Measurements from ENCODE around the gene FAM234A.
"Not testable (repeated sequence)": the region's sequence is repeated elsewhere in the genome, so short reads cannot be mapped to it uniquely, and the experiment has no call there.

FAM234A gene

DNA sequence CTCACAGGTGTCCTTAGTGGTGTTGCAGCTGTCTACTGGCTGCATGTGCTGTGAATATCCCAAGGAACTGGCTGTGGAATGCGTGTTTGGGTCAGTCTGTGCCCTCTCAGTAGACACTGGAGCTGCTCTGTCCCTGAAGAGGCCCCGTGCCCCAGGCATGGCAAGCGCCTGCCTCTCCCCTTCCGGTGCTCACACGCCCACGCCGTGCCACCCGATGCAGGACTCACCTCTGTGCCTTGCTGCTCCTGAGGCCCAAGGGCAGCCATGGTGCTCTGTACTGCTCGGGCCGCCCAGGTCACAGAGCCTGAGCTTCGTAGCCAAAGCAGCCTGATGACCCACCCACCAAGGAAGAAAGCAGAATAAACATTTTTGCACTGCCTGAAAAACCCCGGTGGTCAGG is 31.1 kb downstream of the FAM234A start:
- DNase-seq (ENCODE audit: low spot score): no peak

DNA sequence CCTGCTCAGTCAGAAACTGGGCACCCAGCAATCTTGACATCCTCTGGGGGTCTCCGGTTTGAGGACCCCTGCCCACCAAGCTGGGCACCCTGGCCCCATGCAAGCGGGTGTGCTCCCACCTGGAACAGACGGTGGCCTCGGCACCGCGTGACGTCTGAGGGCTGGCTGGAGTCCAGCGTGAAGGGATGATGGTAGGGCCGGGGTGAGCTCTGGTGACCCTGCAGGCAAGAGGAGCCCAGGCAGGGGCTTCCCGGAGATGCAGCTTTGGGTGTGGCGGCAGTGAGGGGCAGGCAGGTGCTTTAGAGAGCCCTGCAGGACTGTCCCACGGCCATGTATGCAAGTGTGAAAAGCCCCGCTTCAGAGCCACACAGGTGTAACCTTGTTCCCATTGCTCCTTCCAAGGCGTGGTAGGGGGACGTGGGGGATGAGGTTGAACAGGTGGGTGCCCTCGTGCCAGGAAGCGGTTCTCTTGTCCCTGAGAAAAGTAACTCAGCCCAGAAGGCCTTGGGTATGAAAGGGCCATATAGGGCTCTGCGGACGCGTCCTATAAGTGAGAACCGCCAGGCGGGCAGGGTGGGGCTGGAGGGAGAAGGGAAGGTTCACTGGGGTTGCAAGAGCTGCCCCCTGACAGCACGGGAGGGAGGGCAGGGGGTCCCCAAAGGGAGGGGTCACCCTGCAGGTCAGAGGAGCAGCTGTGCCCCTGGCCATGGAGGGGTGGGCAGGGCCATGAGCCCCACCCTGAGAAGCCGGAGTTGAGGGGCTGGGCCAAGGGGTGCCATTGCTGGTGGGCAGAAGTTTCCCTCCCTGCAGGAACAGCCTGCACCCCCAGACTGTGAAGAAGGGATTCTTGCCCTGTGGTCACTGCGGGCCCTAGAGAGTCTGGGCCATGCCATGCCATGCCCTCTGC is 31.9 kb downstream of the FAM234A start:
- no peak for DNase-seq (ENCODE audit: low spot score)

DNA sequence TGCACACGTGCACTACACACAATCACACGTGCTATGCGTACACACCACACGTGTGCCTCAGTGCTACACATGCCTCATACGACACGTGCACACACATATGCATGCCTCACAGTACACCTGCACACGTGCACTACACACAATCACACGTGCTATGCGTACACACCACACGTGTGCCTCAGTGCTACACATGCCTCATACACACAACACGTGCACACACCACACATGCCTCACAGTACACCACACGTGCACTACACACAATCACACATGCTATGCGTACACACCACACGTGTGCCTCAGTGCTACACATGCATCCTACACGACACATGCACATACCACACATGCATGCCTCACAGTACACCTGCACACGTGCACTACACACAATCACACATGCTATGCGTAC is 32.9 kb downstream of the FAM234A start:
- not testable (repeated sequence) for DNase-seq (ENCODE audit: low spot score)

DNA sequence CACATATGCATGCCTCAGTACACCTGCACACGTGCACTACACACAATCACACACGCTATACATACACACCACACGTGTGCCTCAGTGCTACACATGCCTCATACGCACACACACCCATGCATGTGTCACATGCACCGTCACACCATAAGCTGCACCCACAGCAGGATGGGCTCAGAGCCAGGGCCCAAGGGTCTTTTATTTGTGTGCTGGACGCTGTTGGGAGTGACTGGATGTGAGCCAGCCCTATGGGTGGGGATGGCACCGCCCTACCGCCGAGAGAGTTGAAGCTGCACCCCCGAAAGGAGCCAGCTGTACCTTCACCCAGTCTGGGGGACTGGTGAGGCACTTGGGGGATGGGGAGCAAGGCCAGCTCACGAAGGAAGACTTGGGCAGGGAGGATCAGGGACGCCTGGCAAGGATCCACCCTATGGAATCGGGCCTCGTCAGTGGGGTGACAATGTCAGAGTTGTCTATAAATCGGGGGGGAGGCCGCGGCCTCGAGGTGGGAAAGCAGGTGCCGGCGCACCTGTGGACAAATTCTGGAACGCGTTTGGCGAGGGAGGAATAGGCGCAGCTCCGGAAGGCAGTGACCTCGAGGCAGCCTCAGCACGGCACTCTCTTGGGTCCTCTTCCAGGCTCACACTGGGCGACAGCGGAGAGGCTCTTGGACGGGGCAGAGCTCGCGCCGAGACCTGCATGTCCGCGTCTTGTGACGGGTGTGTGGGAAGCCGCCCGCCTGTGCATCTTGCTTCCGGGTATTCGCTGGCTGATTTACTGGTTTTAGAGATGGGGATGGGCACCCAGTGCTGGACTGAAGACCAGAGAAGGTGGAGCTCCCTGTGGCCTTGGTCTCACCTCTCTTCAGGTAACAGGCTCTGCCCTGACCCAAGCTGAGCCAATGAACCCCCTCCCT is 33.8 kb downstream of the FAM234A start:
- DNase-seq (ENCODE audit: low spot score): no peak

DNA sequence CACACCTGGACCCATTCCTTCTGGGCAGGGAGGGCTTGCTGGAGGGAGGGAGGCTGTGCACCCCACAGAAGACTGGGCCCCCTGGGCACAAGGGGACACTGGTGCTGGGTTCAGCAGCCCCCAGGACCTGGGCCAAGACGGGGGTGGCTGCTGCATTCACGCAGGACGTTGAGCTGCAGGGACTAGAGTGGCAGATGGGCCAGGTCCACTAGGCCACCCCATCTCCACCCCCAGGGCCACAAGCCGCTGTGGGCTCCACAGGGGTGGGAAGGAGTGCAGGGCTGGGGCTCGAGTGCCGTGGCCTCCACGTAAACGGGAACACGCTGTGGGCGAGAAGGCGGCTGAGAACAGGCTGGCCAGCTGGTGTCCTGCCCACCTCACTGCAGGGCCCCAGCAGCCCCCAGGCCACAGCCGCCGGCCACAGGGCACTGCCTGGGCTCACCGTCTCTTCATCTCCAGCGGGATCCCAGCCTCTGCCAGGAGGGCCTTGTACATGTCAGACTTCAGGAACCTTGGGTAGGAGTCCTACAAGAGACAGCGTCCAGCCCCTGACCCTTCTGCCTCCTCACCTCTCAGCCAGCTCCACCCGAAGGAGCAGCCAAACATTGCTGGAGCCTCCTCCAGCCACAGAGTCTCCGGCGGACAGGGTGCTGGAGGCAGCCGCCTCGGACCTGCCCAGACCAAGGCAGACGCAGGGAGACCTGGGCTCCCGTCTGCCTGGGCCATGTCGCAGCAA is 34.6 kb downstream of the FAM234A start:
- DNase-seq (ENCODE audit: low spot score): no peak

DNA sequence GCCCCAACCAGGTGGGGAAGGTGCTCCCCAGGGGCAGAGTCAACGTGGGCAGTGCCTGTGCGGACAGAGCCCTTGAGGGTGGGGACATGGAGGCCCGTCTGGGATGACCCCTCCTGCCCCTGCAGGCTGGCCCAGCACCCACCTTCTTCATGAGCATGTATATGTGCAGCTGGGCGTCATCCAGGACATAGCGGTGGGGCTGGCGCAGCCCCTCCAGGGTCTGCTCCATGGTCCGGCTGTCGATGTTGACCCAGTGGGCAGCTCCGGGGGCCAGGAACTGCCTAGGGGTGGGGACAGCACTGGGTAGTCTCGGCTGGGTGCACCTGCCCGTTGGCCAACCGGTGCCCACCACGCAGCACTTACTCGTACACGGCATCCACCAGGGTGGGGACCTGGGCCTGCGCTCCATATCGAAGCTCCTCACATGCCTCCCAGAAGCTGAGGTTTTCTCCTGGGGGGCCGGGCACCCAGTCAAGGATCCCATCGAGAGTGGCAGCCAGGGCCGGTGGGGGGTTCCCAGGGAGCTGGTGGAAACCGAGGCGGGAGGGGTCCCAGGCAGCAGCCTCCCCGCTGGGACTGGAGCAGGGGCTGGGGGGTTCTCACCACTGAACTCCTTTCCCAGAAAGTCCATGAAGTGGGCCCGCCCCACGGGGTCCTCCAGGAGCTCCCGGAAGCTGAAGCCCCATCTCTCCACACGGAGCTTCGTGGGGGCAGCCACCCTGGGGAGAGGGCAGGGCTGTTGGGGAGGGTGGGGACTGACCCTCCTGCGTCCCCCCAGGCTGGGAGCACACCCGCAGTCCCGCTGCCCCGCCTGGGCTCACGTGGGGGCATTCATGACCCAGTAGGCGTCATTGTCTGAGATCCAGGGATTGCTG is 36.0 kb downstream of the FAM234A start:
- no peak for DNase-seq (ENCODE audit: low spot score)

DNA sequence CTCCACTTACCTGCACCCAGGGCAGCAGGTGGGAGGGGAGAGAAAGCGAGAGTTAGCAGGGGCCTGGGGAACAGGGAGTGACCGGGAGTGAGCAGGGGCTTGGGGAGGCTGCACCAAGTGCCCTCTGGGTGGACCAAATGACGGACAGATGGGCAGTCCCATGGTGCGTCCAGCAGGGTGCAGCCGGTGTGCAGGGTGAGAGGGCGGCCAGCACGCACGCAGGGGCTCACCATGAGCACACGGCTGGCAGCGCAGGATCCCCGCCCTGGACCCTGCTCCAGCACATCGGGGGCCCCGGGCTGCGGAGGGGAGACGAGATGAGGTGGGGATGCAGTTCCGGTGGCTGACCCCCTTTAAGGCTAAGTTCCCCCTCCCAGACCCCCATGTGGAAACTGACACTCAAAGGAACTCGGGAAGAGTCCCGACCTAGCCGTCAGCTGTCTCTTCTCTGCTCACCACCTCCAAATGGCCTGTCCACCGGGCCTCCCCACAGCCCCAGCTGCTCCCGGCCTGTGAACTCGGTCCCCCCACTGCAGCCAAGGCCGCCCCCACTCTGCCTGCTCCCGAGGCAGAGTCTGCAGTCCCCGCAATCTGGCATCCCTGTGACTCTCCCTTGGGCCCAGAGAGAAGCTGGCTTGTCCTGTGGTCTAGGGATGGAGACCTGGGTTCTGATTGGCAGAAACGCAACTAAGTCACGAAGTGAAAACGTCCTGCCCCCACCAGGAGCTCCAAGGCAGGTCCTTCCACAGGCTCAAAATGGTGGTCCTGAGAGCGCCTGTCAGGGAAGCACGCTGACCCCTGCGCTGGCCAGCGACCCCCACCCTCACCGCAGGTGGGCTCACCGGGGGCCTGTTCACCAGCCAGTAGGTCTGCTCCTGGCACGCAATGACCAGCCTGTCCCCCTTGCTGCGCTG is 38.3 kb downstream of the FAM234A start:
- no peak for DNase-seq (ENCODE audit: low spot score)

DNA sequence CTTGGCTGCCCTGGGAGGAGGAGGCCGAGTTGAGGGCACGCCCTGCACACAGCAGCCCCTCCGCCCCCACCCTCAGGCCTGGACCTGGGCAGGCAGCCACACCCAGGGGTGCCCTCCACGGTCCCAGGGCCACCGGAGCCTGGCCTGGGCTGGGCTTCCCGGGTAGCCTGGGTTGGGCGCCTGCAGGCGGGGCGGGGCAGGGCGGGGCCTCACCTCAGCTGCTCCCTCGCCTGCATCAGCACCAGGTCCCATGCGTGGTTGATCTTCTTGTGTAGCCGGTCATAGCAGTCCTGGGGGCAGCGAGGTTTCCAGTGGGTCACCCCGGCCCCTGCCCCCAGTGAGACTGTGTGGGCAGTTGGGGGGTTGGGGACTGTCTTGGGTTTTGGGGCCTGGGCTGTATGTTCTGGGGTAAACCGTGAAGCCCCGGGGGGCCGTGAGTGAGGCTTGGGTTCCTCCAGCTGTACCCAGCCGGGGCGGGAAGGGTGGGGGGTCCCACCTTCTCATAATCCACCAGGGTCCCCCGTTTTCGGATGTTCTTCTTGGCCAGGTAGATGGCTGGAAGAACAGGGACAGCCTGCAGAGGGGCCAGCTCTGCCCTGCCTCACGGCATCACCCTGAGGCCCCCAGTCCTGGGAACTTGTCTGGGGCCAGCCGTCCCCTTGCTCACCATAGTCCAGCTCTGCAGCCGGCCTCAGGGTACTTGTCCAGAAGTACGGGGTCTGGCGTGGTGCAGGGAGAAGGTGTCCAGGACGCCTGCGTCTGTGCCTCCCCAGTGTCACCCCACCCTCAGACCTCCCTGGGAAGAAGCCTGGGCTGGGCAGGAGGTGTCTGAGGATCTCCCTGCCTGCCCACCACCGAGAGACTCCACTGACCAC is 39.2 kb downstream of the FAM234A start:
- no peak for DNase-seq (ENCODE audit: low spot score)

DNA sequence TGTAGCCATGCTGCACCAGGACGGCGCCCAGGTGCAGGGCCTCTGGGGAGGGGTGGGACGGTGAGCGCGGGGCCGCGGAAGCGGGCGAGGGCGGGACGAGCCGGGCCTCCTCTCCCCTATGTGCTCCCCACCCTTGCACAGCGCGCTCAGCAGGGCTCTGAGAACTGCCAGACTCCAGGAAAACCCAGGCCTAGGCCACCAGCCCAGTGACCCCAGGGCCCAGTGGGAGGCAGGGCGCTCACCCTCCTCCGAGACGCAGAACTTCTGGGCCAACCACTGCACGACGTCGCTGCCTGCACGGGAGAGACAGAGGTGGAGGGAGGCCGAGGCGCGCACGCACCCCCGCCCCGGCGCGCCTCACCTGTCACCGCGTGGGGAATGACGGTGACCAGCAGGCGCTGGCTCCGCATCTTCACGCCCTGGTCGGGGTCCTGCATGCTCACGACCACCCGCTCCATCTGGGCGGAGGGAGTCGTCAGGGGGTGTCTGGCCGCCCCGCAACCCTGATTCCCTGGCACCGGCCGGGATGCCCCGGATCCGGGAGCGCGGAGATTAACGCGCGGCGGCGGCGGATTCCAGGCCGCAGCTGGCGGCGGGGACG is 40.5 kb downstream of the FAM234A start:
- DNase-seq (ENCODE audit: low spot score): no peak

DNA sequence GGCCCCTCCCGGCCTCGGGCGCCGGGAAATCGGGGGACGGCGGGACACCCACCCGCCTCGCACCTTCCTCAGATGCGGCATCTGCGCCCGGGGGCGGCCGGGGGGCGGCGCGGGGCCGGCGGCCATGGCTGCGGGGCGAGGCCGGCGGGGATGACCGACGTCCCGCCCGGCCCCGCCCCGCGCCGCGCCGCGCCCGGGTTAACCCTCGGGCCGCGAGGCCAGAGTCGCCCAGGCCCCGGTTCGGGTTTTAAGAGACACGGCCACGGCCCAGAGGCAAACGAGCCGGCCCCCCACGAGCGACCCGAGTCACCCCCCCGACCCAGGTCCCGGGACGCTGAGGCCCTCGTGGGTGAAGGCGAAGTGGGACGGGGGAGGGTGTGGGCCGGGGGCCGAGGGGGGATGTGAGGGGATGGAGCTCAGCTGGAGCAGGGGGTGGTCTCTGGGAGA is 41.2 kb downstream of the FAM234A start, which contains the start of gene RGS11:
Gene RGS11, minus strand, starts transcription at position 159 of the 447 bp plus-strand sequence. Its CDS starts 33 bp downstream, at position 126.
- no peak for DNase-seq (ENCODE audit: low spot score)

DNA sequence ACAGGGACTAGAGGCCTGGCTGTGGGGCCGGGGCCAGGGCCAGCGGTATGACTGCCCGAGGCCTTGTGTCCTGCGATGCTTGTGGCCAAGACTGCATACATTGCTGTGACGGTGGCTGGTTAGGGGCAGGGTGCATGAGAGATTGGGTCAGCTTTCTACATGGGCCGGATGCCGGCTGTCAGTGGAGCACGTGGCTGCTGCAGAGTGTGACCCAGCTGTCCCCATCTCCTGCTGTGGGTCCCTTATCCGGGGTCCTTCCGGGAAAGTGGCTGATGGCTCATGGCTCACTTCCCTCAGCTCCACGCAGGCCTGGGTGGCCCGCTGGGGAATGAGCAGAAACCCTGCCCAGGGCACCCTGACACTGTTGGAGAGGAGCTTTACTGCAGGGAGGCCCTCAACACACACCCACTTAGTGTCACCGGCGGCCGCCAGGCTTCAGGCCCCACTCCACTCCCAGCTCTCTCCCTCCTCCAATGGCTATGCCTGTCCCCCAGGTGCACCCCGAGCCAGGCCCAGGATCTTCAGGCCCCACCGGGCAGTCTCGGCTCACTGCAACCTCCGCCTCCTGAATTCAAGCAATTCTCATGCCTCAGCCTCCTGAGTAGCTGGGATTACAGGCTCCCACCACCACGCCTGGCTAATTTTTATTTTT is 41.9 kb downstream of the FAM234A start:
- DNase-seq (ENCODE audit: low spot score): no peak

DNA sequence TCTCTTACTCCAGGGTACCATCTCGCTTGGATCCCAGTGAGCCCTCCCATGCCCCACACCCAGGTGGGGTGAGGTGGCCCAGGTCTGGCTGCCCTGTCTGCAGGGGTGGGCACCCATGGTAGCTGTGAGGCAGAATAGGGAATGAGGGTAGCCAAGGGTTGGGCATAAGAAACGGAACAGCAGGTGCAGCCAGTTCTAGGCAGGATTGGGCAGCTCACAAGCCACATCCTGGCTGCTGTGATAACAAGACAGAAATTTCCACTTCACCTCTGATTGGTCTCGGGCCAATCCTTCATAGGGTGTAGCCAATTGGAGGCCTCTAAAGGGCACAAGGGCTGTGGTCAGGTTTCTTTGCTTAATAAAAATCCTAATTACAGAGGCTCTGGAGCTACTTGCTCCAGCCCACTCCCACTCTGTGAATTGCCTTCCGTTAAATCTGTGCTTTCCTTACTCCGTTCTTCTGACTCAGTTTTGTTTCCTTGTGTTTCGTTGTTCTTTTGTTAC is 44.3 kb downstream of the FAM234A start:
- DNase-seq (ENCODE audit: low spot score): no peak

DNA sequence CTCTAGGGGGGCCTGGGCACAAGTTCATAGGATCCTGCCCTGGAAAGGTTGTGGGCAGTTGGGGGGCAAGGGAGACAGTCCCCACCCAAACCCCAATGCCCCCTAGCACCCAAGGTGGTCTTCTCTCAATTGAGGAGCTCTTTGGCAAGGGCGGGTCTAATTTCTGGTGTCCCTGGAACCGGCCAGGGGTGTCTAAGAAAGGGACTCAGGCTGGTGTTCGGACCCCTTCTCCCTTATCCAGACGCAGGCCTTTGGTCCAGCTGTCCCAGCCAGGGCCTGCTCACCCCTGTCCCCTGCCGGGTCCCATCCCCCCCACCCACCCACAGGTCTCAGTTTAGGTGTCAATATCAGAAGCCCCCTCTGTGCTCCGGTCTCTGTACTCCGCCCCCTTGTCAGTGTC is 44.9 kb downstream of the FAM234A start:
- DNase-seq (ENCODE audit: low spot score): no peak

DNA sequence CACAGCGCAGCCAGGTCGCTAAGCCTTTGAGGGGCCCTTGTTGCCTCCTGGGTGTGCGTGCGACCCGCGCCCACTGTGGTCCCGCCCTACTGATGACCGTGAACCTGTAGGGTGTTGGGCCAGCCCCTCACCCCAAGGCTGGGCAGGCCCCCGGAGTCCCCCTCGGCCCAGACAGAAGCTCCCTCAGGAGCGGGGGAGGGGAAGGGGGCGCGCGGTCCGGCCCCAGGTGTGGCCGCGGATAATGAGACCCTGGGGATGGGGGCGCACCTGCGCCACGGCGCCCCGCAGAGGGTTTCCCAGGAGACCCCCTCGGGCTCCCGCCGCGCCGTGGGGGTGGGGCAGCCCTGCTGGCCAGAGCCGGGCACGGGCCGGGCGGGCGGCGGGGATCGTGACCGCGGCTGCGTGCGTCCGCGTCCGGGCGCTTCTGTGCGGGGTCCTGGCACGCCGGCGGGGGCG is 45.4 kb downstream of the FAM234A start:
- DNase-seq (ENCODE audit: low spot score): no peak

DNA sequence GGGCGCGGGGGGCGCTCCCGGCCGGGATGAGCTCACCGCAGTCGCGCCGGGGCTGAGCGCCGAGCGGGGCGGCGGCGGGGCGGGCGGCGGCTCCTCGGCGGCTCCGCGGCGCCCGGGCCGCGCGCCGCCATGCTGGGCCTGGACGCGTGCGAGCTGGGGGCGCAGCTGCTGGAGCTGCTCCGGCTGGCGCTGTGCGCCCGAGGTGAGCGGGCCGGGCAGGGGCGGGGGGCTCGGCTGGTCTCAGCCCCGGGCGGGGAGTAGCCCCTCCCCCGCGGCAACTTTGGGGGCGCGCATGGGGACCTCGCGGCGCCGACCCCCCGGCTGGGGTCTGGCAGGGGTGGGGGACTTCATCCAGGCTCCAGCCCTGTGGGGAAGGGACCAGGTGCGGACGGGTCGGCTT is 45.9 kb downstream of the FAM234A start, which contains the start of gene ARHGDIG:
Gene ARHGDIG, plus strand, starts transcription at position 40 of the 400 bp plus-strand sequence. Its CDS starts 90 bp downstream, at position 130.
- DNase-seq (ENCODE audit: low spot score): no peak

DNA sequence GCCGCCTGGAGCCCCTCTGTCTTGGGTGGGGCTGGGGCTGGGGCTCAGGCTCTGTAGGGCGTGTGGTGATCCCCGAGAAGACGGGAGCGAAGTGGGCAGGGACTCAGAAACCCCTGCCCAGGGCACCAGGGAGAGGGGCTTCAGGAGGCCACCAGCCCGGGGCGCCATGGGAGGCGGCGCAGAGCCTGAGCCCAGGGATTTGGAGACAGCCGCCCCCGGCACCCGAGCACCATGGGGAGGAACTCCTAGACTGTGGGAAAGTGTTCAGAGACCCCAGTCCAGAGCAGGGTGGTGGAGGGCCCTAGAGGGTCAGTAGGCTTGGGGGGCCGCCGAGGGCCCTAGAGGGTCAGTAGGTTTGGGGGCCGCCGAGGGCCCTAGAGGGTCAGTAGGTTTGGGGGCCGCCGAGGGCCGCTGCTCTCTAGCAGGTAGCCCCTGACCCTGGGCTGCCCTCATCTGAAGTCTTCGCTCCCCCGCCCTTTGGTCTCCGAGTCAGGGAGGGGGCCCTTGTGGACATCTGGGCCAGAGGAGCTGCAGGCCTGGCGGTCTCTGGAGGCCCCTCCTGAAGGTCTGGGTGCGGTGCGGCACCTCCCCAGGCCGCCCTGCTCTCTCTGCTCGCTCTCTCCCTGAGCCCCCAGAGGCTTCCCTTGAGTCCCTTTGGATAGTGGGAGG is 46.5 kb downstream of the FAM234A start:
- DNase-seq (ENCODE audit: low spot score): no peak
